H9 (cell line): ENCODE results near the gene CCDC92B. TPM values are rescaled to one million over a fixed set of nuclear protein-coding genes. Genes with fewer than 3 reads are reported as not detected.

Source experiments
- DNase-seq: peaks from one replicate; pipeline ENCODE4 v3.0.0-alpha.2; 2017
- H2AFZ ChIP-seq: one replicate; pipeline ENCODE4 v1.6.1; 2013; ENCODE audit warnings: mild to moderate bottlenecking, low read length, control low read depth, moderate library complexity
- H2AK5ac ChIP-seq: 2 replicates; pipeline ENCODE4 v1.6.1; 2013; ENCODE audit warnings: low read length, control low read depth, mixed read lengths; ENCODE audit not compliant: insufficient read length
- H2BK120ac ChIP-seq: one replicate; pipeline ENCODE4 v1.6.1; 2013; ENCODE audit warnings: low read depth, mild to moderate bottlenecking, low read length, control low read depth, inconsistent platforms; ENCODE audit not compliant: poor library complexity, severe bottlenecking
- H2BK12ac ChIP-seq: 2 replicates; pipeline ENCODE4 v1.6.1; 2013; ENCODE audit warnings: low read length, control low read depth, mixed read lengths, low read depth; ENCODE audit not compliant: insufficient read length
- H2BK15ac ChIP-seq: 2 replicates; pipeline ENCODE4 v1.6.1; 2013; ENCODE audit warnings: low read depth, low read length, control low read depth
- H2BK20ac ChIP-seq: one replicate; pipeline ENCODE4 v1.6.1; 2013; ENCODE audit warnings: low read depth, mild to moderate bottlenecking, low read length, control low read depth, inconsistent platforms; ENCODE audit not compliant: poor library complexity, severe bottlenecking
- H2BK5ac ChIP-seq: 2 replicates; pipeline ENCODE4 v1.6.1; 2013; ENCODE audit warnings: low read length, control low read depth, mixed read lengths; ENCODE audit not compliant: insufficient read length
- H3K14ac ChIP-seq: 2 replicates; pipeline ENCODE4 v1.6.1; 2013; ENCODE audit warnings: low read length, control low read depth; ENCODE audit not compliant: insufficient read depth
- H3K18ac ChIP-seq: 2 replicates; pipeline ENCODE4 v1.6.1; 2013; ENCODE audit warnings: low read depth, mild to moderate bottlenecking, mixed read lengths, low read length, control low read depth; ENCODE audit not compliant: insufficient read length
- H3K23ac ChIP-seq: 2 replicates; pipeline ENCODE4 v1.6.1; 2013; ENCODE audit warnings: low read length, control low read depth, mixed read lengths, low read depth; ENCODE audit not compliant: insufficient read length
- H3K23me2 ChIP-seq: 2 replicates; pipeline ENCODE4 v1.6.1; 2013; ENCODE audit warnings: low read depth, mild to moderate bottlenecking, mixed read lengths, low read length, control low read depth; ENCODE audit not compliant: insufficient read length, poor library complexity, severe bottlenecking
- H3K27ac ChIP-seq: 2 replicates; pipeline ENCODE4 v1.5.1; 2013; ENCODE audit warnings: low read length, control low read depth, mixed read lengths, low read depth; ENCODE audit not compliant: insufficient read length
- H3K27me3 ChIP-seq: 2 replicates; pipeline ENCODE4 v1.6.1; 2013; ENCODE audit warnings: low read length, control low read depth, inconsistent platforms; ENCODE audit not compliant: insufficient read depth
- H3K4ac ChIP-seq: 2 replicates; pipeline ENCODE4 v1.6.1; 2013; ENCODE audit warnings: low read depth, mild to moderate bottlenecking, control low read depth, inconsistent platforms, low read length, moderate library complexity
- H3K4me1 ChIP-seq: 2 replicates; pipeline ENCODE4 v1.6.1; 2013; ENCODE audit warnings: low read length, control low read depth, inconsistent platforms; ENCODE audit not compliant: insufficient read depth
- H3K4me2 ChIP-seq: 2 replicates; pipeline ENCODE4 v1.6.1; 2013; ENCODE audit warnings: low read length, control low read depth, mixed read lengths; ENCODE audit not compliant: insufficient read length, insufficient read depth
- H3K56ac ChIP-seq: 2 replicates; pipeline ENCODE4 v1.6.1; 2013; ENCODE audit warnings: low read depth, mild to moderate bottlenecking, mixed read lengths, low read length, control low read depth; ENCODE audit not compliant: insufficient read length
- H3K79me1 ChIP-seq: 2 replicates; pipeline ENCODE4 v1.6.1; 2013; ENCODE audit warnings: low read depth, mild to moderate bottlenecking, moderate library complexity, low read length, control low read depth, inconsistent platforms; ENCODE audit not compliant: insufficient read depth, poor library complexity, severe bottlenecking
- H3K79me2 ChIP-seq: 2 replicates; pipeline ENCODE4 v1.6.1; 2013; ENCODE audit warnings: low read length, control low read depth, inconsistent platforms; ENCODE audit not compliant: insufficient read depth
- H3K9ac ChIP-seq: 2 replicates; pipeline ENCODE4 v1.6.1; 2013; ENCODE audit warnings: low read length, control low read depth, mixed read lengths; ENCODE audit not compliant: insufficient read length; ENCODE audit errors: extremely low read depth
- H3K9me3 ChIP-seq: one replicate; pipeline ENCODE4 v1.6.1; 2013; ENCODE audit warnings: low read depth, low read length, inconsistent platforms; ENCODE audit not compliant: control insufficient read depth
- H3T11ph ChIP-seq: one replicate; pipeline ENCODE4 v1.6.1; 2013; ENCODE audit warnings: mild to moderate bottlenecking, low read length, control low read depth, inconsistent platforms
- H4K20me1 ChIP-seq: one replicate; pipeline ENCODE4 v1.6.1; 2013; ENCODE audit not compliant: control insufficient read depth, insufficient read length, insufficient read depth
- H4K5ac ChIP-seq: 2 replicates; pipeline ENCODE4 v1.6.1; 2013; ENCODE audit warnings: low read depth, mild to moderate bottlenecking, mixed read lengths, low read length, control low read depth; ENCODE audit not compliant: insufficient read length
- H4K8ac ChIP-seq: replicated peaks from 2 replicates; pipeline ENCODE4 v1.6.1; 2013; ENCODE audit warnings: low read length, control low read depth, mixed read lengths, low read depth; ENCODE audit not compliant: insufficient read length
- H4K91ac ChIP-seq: 2 replicates; pipeline ENCODE4 v1.6.1; 2013; ENCODE audit warnings: low read depth, mild to moderate bottlenecking, moderate library complexity, mixed read lengths, low read length, control low read depth; ENCODE audit not compliant: insufficient read length
- H3K27ac Mint-ChIP-seq, 3 experiments: 2 replicates in 2 of 3; 3 replicates in 1 of 3; pipeline ENCODE4 v1.8.0; 2020 to 2021; ENCODE audit warnings: mixed read lengths in 3 of 3, mild to moderate bottlenecking in 1 of 3, moderate library complexity in 1 of 3
- H3K27me3 Mint-ChIP-seq: 2 replicates; pipeline ENCODE4 v1.8.0; 2021; ENCODE audit warnings: low read depth, mild to moderate bottlenecking, moderate library complexity, mixed read lengths
- H3K36me3 Mint-ChIP-seq, 3 experiments: 2 replicates in 2 of 3; 3 replicates in 1 of 3; pipeline ENCODE4 v1.8.0; 2020 to 2021; ENCODE audit warnings: low read depth in 3 of 3, mixed read lengths in 3 of 3; ENCODE audit not compliant: insufficient read depth in 1 of 3
- H3K4me1 Mint-ChIP-seq, 2 experiments: 2 replicates each; pipeline ENCODE4 v1.8.0; 2020; ENCODE audit warnings: mixed read lengths in 2 of 2
- H3K4me3 Mint-ChIP-seq, 2 experiments: 2 replicates in 1 of 2; 3 replicates in 1 of 2; pipeline ENCODE4 v1.8.0; 2020 to 2021; ENCODE audit warnings: mild to moderate bottlenecking in 2 of 2, mixed read lengths in 2 of 2, moderate library complexity in 1 of 2
- H3K9me3 Mint-ChIP-seq, 2 experiments: 2 replicates in 1 of 2; 3 replicates in 1 of 2; pipeline ENCODE4 v1.8.0; 2020; ENCODE audit warnings: mild to moderate bottlenecking in 2 of 2, mixed read lengths in 2 of 2, moderate library complexity in 1 of 2
- CTCF ChIP-seq: fragments of 200-600 bp; sonication (generic); conservative IDR thresholded peaks from 3 replicates; pipeline ENCODE4 v1.8.0; 2021; ENCODE audit warnings: antibody characterized with exemption, mild to moderate bottlenecking
- WGBS: extraction: QIAGEN DNeasy Blood & Tissue Kit; methylation state at CpG from one replicate; pipeline ENCODE4 v1.1.7; 2013; ENCODE audit warnings: missing lambda C conversion rate, low lambda C conversion rate, mixed read lengths; ENCODE audit not compliant: insufficient read length; ENCODE audit errors: extremely low coverage; 5-methylcytosine and 5-hydroxymethylcytosine counted together
- total RNA-seq: library from RNA; stranded (reverse); gene quantifications from 2 replicates; pipeline ENCODE4 v1.2.1, GENCODE V29; 2021

Gene CCDC92B
- total RNA-seq, 1 experiment from 2014 or later = 8.0 TPM

GRCh38 chr17:2707721-2708584 is 41.5 kb downstream of the CCDC92B start:
- Histone ChIP-seq H3K23me2 (peaks cover 13% of the 10 kb centered on the region), H3K79me1 (no peaks in the 10 kb centered on the region), H3K79me2 (peaks cover 17% of the 10 kb centered on the region; the same call in 1 of the 2 replicates), H4K8ac (no peak overlapping the region), H3K23ac (no peak overlapping the region), H3T11ph (no peak overlapping the region), H3K9me3 (no peaks in the 10 kb centered on the region), H3K14ac (no peak overlapping the region), H3K9ac (no peak overlapping the region), H3K4me1 (peaks cover 4% of the 10 kb centered on the region; the same call in 1 of the 2 replicates), H2BK5ac (no peak overlapping the region), H2AFZ (no peak overlapping the region), H3K4ac (no peak overlapping the region), H4K20me1 (no peaks in the 10 kb centered on the region), H2BK15ac (no peak overlapping the region), H3K56ac (no peak overlapping the region), H3K27me3 (no peaks in the 10 kb centered on the region; the same call in 1 of the 2 replicates), H3K27ac (no peak overlapping the region), H3K4me2 (no peak overlapping the region), H2AK5ac (no peak overlapping the region), H4K5ac (no peak overlapping the region), H2BK12ac (no peak overlapping the region), H2BK20ac (no peak overlapping the region), H4K91ac (no peak overlapping the region), H3K18ac (no peak overlapping the region), H2BK120ac (no peak overlapping the region)
- peak; percentile 82 for DNase-seq
- WGBS = no CpG with 5 or more reads among the region's 13 CpGs
- Mint-ChIP-seq H3K4me3 (no peak overlapping the region), H3K4me1 (peaks cover 47 to 61% of the 10 kb centered on the region in 2 experiments), H3K27ac (peak overlapping the region in 1 of 3 experiments; percentile 89; a peak in 1 of 7 replicates), H3K9me3 (no peaks in the 10 kb centered on the region; a peak in 1 of 5 replicates), H3K27me3 (peaks cover 16% of the 10 kb centered on the region), H3K36me3 (peaks cover 0 to 19% (median 7%) of the 10 kb centered on the region in 3 experiments; a peak in 4 of 7 replicates)
- peak; percentile 76 for TF ChIP-seq CTCF
